NK-92 (cell line): Measurements from ENCODE around the gene RARG.

Source experiments
- DNase-seq: peaks from one replicate; lab custom pipeline; 2025; ENCODE audit not compliant: unreplicated experiment; lab: John Stamatoyannopoulos, UW

Gene RARG

GRCh38 chr12:53245286-53245685, 13.3 kb upstream of the RARG start:
- DNase-seq = no peak

DNA sequence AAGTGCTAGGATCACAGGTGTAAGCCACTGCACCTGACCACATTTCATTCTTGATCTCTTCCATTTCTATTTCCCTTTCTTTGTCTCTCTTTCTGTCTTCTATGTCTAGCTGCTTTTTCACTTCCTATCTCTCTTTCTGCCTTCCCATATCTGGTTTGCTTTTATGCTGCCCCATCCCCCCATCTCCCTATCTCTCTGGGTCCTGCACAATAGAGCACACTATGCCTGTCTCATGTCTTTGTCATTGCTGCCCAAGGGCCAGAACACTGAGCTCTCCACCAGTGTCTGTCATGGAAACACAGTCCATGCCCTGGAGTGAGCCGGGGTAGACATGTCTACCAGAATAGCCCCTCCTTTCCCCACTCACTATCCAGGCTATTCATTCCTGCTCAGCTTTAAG, 12.3 kb upstream of the RARG start:
- no peak for DNase-seq

DNA sequence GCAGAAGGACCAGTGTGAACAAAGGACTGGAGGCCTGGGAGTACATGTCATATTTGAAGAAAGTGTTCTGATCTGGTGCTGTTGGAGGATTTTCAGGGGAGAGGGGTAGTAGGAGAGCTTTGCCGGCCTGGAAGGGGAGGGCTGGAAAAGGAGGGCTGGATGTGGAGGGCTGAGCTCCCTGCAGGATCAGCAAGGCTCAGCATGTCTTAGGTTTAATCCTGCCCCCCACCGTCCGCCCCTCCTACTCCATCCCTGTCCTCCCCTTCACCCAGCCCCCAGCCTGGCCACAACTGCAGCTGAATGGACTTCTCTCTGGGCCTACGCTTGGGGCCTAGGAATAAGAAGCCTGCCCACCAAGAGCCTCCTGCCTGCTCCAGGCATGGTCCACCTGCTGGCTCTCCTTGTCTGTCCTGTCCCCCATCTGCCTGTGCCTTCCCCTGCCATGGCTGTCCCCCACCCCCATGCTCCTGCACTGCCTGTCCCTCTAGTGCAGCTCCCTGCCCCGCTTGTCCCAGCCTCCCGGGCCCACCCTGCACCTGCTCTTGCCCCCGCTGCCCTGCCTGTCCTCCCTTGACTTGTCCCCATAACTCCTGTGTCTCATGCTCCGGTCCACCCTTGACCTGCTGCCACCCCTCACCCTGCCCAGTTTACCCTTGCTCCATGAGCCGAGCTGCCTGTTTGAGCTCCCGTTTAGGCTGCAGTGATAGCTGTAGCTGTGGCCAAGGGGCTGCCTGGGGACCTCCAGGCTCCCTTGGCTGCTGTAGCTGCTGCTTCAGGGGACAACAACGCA, 9.8 kb upstream of the RARG start:
- DNase-seq = no peak

- no peak for DNase-seq
Observed at GRCh38 chr12:53239643-53240258, 7.7 kb upstream of the RARG start.

DNA sequence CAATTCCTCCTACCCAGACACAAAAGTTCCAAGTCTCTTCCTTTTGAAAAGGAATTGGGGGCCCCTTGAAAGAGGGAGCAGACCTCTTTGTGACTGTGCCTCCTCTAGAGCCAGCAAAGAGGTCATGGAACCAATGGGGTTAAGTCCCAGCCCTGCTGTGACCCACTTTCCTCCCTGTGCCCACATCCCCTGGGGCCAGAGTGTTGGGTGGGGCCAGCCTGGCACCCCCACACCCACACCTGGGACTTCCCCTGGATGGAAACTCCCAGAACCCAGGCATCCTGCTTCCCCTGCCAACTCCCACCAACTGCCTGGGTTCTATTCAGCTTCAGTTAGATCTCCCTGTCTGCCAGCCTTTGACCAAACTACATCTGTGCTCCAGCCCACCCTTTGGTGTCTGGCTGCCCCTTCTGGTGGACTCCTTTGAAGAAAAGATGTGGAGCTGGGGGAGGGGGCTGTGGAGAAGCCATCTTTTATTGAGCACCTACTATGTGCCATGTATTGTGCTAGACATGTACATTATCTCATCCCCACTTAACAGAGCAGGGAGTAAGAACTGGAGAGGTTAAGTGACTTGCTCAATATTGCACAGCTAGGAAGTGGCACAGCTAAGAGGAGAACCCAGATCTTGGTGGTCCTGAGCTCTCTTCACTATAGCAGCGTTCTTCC, 4.6 kb upstream of the RARG start:
- DNase-seq = no peak

DNA sequence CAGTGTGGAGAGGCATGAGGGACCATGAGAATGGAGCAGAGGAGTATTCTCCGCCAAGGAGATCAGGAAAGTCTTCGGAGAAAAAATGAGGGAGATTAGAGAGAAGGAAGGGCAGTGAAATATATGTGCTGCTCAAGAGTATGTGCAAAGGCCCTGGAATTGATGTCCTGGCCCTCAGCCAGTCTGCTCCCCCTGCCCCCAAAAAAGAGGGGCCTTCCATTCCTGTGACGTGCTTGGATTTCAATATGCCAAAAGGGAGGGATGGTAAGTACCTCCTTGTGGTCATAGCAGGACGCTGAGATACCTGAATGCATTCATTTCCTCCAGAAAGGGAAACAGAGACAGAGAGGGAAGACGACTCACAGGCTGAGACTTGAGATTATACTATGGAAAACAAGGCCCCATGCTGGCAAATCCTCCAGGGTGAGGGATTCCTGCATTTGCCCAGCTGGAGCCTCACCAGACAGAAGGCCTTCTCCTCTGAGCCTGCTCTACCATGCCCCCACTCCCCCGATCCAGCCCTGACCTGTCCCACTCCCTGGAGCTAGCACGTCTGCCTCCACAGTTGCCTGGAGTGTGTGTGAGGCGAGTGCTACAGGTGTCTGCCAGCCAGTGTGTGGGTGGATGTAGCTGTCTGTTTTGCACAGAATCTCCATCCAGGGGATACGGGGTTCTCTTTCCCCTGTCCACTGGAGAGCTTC, 3.9 kb upstream of the RARG start:
- DNase-seq = no peak

DNA sequence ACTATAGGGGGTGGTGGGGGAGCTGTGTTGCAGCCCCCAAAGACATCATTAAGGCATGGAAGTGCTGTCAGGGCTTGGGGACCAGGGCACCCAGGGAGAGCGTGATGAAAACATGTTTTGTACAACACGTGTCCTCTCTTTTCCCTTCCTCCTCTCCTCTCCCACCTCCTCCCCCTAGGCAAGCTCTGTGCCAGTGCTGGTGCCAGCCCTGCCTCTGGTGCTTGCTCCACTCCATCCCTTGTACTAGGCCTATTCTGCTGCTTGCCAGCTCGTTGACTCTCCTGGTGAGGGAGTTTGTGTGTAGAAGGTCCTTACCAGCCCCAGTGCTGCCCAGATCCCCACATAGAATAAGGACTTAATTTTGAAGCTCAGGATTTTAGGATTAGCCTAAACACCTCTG, 3.2 kb upstream of the RARG start:
- DNase-seq = no peak

- no peak for DNase-seq
Observed at GRCh38 chr12:53234271-53234914, 2.4 kb upstream of the RARG start.

DNA sequence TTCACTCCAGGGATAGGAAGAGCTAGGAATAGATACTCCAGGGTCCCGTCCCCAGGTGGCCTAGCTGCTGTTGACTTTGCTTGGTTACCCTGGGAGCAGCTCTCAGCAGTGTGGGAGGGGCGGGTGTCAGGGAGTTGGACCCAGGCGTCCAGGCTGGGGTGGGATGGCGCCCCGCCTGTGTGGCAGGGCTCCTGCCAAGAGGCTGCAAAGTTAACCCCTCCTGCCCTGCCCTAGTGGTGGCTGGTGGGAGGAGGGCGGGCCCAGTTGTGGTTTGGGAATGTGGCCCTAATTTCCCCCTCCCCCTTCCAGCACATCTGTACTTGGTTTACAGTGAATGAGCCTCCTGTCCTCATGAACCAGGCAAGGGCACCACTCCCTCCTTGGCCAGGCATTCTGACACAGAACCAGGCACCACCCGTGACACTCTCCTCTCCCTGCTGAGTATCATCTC, 1.7 kb upstream of the RARG start:
- no peak for DNase-seq

GRCh38 chr12:53232646-53233461, 845 bp upstream of the RARG start:
- no peak for DNase-seq

- no peak for DNase-seq
Observed at GRCh38 chr12:53231671-53231920, 413 bp downstream of the RARG start.

DNA sequence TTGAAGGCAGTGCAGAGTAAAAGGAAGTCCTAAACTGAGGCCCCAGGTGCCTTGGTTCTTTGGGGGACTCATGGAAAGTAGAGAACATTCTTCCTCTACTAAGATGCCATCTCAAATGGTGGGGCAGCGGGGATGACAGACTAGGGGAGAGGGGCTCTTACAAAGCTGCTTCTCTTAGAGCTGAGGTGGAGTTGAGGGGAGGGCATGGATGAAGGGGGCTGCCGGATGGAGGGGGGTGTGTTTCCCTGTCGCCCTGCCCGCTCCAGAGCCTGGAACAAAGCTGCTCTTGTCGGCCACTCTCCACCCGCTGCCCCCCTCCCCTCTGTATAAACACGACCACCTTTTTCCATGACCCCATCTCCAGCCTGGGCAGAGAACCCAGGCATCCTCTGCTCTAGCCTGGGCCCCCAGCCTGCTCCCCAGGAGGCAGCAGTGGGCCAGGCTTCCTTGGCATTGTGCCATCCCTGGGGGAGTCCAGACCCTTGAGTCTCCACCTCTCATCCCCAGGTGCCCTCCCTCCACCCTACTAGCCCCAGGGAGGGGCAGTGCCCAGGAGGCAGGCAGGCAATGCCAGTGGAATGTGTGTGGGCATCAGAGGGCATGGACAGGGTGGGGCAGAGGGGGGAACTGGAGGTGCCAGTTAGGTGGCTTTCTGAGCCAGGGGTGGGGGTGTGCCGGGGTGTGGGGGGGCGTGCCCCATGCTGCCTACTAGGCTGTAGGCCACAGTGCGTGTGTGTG, 1.7 kb downstream of the RARG start:
- no peak for DNase-seq

- no peak for DNase-seq
Observed at GRCh38 chr12:53229454-53229853, 2.6 kb downstream of the RARG start.

DNA sequence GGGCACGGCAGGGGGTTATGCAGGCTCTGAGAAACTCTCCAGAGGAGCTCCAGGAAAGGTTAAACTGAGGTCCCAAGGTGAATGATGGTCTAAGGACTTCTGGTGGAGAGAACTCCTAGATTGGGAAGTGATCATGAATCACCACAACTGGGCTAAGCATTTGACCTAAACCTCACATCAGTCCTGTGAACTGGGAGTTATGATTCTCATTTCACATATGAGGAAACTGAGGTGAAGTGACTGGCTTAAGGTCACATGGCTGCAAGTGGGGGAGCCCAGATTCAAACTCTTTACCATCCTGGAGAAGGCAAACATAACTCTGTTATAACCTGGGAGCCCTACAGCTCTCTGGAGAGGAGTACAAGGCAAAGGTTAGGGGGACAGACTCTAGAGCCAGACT, 4.2 kb downstream of the RARG start:
- DNase-seq = no peak

DNA sequence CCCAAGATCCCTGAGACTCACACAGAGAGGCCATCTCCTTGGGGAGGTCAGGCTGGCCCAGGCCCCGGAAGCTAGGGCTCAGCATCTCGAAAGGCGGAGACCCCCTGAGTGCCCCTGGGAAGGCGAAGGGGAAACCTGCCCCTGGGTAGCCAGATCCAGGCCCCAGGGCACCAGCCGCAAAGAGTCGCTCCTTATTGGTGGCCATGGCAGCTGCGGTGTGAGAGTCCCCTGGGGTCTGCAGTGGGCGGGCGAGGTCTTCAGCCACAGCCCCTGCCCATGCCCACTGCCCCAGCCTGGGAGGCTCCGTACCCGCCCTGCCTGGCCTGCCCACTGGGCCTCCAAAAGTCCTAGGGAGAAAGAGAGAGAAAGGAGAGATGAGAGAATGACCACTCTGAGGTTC, 4.7 kb downstream of the RARG start:
- DNase-seq = no peak

GRCh38 chr12:53226815-53227214, 5.2 kb downstream of the RARG start:
- DNase-seq = no peak

DNA sequence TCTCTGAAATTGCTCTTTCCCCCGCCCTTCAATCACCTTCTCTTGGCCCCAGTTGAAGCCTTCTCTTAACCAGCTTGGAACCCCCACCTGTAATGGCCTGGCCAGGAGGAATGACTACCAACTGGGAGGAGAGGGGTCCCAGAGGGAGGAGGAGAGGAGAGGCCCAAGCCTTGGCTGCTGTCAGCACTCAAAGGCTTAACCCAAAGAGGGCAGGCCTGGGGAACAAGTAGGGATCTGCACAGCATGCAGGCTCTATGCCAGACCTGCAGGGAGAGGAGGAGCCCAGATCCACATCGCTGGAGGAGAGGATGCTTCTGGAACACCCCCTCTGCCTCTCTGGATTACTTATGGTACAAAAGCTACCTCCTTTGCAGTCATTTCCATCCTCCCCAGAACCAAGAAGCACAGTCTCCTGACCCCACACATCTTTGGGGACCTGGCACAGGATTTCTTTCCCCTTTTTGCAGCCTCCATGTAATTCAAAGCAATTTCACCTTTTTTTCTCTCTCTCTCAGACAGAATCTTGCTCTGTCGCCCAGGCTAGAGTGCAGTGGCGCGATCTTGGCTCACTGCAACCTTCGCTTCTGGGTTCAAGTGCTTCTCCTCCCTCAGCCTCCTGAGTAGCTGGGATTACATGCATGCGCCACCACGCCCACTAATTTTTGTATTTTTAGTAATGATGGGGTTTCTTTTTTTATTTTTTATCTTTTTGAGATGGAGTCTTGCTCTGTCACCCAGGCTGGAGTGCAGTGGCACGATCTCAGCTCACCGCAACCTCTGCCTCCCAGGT, 6.2 kb downstream of the RARG start:
- DNase-seq = no peak

DNA sequence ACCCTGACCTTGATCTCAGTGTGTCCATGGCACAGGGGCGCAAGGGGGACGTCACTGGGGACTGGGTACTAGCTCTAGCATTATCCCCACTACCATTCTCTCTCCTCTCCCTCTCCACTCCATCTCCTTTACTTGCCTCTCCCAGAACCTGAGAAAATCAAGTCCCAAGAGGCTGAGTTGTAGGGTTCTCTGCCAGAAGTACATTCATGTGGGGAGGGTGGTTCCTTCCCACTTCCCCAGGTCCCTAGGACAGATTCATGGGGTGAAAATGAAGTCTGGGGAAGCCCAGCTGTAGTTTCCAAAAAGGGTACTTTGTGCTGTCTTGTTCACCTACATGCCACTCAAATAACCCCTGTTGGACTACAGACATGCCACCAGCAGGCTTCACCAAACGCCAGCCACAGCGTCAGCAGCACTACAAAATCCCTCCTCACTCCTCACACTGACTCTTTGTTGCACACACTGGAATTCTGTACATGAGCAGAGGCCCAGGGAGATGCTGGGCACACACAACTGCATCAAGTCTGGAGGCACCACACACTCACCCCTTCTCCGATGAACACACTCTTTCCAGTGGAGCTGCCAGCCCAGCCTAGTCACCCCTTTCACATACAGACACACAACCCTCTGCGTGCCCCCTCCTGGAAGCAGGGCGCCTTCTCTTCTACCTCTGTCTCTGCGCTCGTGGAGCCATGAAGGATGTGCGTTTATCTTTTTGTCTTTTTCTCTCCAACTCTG, 6.9 kb downstream of the RARG start:
- DNase-seq = no peak
